GM12864 (cell line): ENCODE measurements around the gene CNTNAP2.
"Not testable (repeated sequence)": the region's sequence is repeated elsewhere in the genome, so short reads cannot be mapped to it uniquely, and the experiment has no call there.

Experiments
- DNase-seq: peaks from one replicate; pipeline ENCODE4 v3.0.0-alpha.2; 2011; ENCODE audit warnings: low read depth
- H3K4me3 ChIP-seq: 2 replicates; pipeline ENCODE4 v1.5.1; 2011; ENCODE audit warnings: mild to moderate bottlenecking, low read depth, low read length, control low read depth
- CTCF ChIP-seq: IDR thresholded peaks from 2 replicates; pipeline ENCODE4 v1.5.1; 2011; ENCODE audit warnings: low read depth, mild to moderate bottlenecking, moderate library complexity, low read length, control low read depth, inconsistent platforms; ENCODE audit errors: missing control alignments

CNTNAP2 gene

GRCh38 chr7:147771344-147771743 is 1654.7 kb downstream of the CNTNAP2 start:
- no peak for DNase-seq
- H3K4me3 ChIP-seq, result no peak overlapping the region
- no peak for TF ChIP-seq CTCF

DNA sequence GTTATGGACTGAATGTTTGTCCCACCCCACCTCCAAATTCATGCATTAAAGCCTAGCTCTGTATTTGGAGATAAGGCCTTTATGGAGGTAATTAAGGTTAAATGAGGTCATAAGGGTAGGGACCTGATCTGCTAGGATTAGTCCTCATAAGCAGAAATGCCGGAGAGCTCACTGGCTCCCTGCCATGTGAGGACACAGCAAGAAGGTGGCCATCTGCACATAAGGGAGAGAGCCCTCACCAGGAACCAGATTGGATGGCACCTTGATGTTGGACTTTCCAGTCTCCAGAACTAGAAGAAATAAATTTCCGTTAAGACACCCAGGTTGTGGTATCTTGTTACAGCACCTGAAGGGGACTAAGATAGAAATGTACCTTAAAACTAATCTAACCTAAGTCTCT is 1657.9 kb downstream of the CNTNAP2 start:
- H3K4me3 ChIP-seq, result no peak overlapping the region
- no peak for DNase-seq
- TF ChIP-seq CTCF, result no peak

- H3K4me3 ChIP-seq, result no peak overlapping the region
- DNase-seq, result no peak
- TF ChIP-seq CTCF, result no peak
Measured at GRCh38 chr7:147775516-147776284, 1659.1 kb downstream of the CNTNAP2 start.

GRCh38 chr7:147777309-147777708 is 1660.7 kb downstream of the CNTNAP2 start:
- no peak for TF ChIP-seq CTCF
- no peak for DNase-seq

GRCh38 chr7:147779949-147780348 is 1663.3 kb downstream of the CNTNAP2 start:
- H3K4me3 ChIP-seq, result no peak overlapping the region
- no peak for DNase-seq
- no peak for TF ChIP-seq CTCF

More at GRCh38 chr7:147777309-147777708, 1660.7 kb downstream of the CNTNAP2 start:
- no peak overlapping the region for H3K4me3 ChIP-seq

- no peak for DNase-seq
- no peak overlapping the region for H3K4me3 ChIP-seq
- no peak for TF ChIP-seq CTCF
Measured at GRCh38 chr7:147796581-147796980, 1680.0 kb downstream of the CNTNAP2 start.

DNA sequence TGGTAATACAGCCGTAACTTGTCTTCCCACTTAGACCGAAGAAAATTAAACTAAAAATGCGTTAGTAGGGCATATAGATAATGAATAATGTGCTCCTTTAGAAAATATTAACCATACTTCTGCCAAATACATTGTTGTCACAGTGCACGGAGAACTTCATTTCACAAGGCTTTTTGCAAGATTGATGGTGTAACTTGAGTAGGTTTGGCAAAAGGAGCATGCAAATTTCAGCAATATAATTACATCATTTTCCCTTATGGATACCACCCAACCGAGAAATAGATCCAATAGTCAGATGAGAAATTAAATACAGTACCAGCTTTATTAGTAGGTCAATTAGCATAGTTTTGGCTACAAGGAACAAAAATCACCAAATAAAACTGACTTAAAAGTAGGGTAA is 1681.4 kb downstream of the CNTNAP2 start:
- H3K4me3 ChIP-seq, result no peak overlapping the region
- no peak for DNase-seq
- no peak for TF ChIP-seq CTCF

- H3K4me3 ChIP-seq, DNase-seq: not testable (repeated sequence)
Measured at GRCh38 chr7:147801762-147802161, 1685.2 kb downstream of the CNTNAP2 start.
